Measurements from ENCODE around the gene MAML3. TPM values are rescaled to one million over a fixed set of nuclear protein-coding genes. Genes with fewer than 3 reads are reported as not detected.

The MAML3 gene
- total RNA-seq, 1 donor from 2014 or later = 8.1 TPM

DNA sequence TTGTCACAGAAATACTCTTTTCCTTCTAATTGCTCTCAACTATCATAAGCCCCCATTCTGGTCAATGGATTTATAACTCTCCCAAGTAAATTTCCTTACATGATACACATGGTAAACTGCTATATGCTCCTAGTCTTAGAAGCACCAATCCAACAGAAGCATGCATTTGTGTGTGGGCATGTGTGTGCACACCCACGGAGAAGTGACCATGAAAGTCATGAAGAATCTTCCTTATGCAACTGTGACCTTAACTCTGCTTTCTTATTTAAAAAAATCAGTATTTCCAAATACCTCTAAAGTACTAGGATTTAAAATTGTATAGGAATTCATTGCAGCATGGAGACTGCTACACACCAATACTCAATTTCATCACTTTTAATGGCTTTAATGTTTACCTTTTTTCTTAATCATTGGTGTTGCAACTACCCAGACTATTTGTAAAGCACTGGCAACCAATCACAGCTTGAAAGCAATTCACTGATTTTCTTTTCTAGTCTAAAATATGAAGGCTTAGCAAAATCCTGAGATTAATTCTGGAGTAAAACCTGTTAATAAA, 47.6 kb downstream of the MAML3 start:
- Histone ChIP-seq H3K79me2 (ENCODE audit: insufficient read depth, low read length) (no peaks in the 10 kb centered on the region), H3K4me1 (ENCODE audit: insufficient read depth, low read length) (peaks cover 17% of the 10 kb centered on the region), H3K27me3 (ENCODE audit: insufficient read depth, low read length) (no peaks in the 10 kb centered on the region), H3K9me3 (ENCODE audit: insufficient read depth, low read depth, low read length) (no peaks in the 10 kb centered on the region), H3K4me2 (ENCODE audit: low read length) (no peak overlapping the region), H3K9ac (ENCODE audit: low read length) (no peak overlapping the region), H2AFZ (ENCODE audit: low read depth, low read length) (no peak overlapping the region), H3K36me3 (ENCODE audit: insufficient read depth, low read length) (no peaks in the 10 kb centered on the region), H3K4me3 (ENCODE audit: insufficient read depth, low read depth, low read length) (no peak overlapping the region), H4K20me1 (ENCODE audit: insufficient read depth, low read length) (no peaks in the 10 kb centered on the region), H3K27ac (ENCODE audit: low read depth, low read length) (no peak overlapping the region)
- Mint-ChIP-seq H3K4me3 (ENCODE audit: unreplicated experiment) (no peak overlapping the region), H3K9me3 (ENCODE audit: unreplicated experiment) (peaks cover 2% of the 10 kb centered on the region), H3K27ac (ENCODE audit: unreplicated experiment) (no peak overlapping the region), H3K4me1 (ENCODE audit: low read depth, unreplicated experiment) (peaks cover 30% of the 10 kb centered on the region), H3K36me3 (ENCODE audit: low read depth, unreplicated experiment) (peaks cover 4% of the 10 kb centered on the region), H3K27me3 (ENCODE audit: low read depth, unreplicated experiment) (peaks cover 3% of the 10 kb centered on the region)
- TF ChIP-seq EZH2 (IDR thresholded peaks at IDR 0.05; ENCODE audit: insufficient read depth, low read length) = no peak
- TF ChIP-seq, protein P1, sequence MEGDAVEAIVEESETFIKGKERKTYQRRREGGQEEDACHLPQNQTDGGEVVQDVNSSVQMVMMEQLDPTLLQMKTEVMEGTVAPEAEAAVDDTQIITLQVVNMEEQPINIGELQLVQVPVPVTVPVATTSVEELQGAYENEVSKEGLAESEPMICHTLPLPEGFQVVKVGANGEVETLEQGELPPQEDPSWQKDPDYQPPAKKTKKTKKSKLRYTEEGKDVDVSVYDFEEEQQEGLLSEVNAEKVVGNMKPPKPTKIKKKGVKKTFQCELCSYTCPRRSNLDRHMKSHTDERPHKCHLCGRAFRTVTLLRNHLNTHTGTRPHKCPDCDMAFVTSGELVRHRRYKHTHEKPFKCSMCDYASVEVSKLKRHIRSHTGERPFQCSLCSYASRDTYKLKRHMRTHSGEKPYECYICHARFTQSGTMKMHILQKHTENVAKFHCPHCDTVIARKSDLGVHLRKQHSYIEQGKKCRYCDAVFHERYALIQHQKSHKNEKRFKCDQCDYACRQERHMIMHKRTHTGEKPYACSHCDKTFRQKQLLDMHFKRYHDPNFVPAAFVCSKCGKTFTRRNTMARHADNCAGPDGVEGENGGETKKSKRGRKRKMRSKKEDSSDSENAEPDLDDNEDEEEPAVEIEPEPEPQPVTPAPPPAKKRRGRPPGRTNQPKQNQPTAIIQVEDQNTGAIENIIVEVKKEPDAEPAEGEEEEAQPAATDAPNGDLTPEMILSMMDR (IDR thresholded peaks at IDR 0.05; ENCODE audit: insufficient read depth, low read depth, low read length) = no peak
- FAIRE-seq (no peak), DNase-seq (ENCODE audit: low read depth) (no peak)

GRCh38 chr4:140105436-140105835, 48.5 kb downstream of the MAML3 start:
- Histone ChIP-seq H3K9me3 (ENCODE audit: insufficient read depth, low read depth, low read length) (no peaks in the 10 kb centered on the region), H3K36me3 (ENCODE audit: insufficient read depth, low read length) (no peaks in the 10 kb centered on the region), H3K4me1 (ENCODE audit: insufficient read depth, low read length) (peaks cover 17% of the 10 kb centered on the region), H2AFZ (ENCODE audit: low read depth, low read length) (no peak overlapping the region), H3K27me3 (ENCODE audit: insufficient read depth, low read length) (no peaks in the 10 kb centered on the region), H3K79me2 (ENCODE audit: insufficient read depth, low read length) (no peaks in the 10 kb centered on the region), H4K20me1 (ENCODE audit: insufficient read depth, low read length) (no peaks in the 10 kb centered on the region), H3K27ac (ENCODE audit: low read depth, low read length) (no peak overlapping the region), H3K9ac (ENCODE audit: low read length) (no peak overlapping the region), H3K4me2 (ENCODE audit: low read length) (no peak overlapping the region), H3K4me3 (ENCODE audit: insufficient read depth, low read depth, low read length) (no peak overlapping the region)
- H3K36me3 Mint-ChIP-seq (ENCODE audit: low read depth, unreplicated experiment) = peaks cover 9% of the 10 kb centered on the region
- DNase-seq (ENCODE audit: low read depth) (no peak), FAIRE-seq (no peak)
- TF ChIP-seq, protein P1 (IDR thresholded peaks at IDR 0.05; ENCODE audit: insufficient read depth, low read depth, low read length) = no peak
- no peak for TF ChIP-seq EZH2 (IDR thresholded peaks at IDR 0.05; ENCODE audit: insufficient read depth, low read length)
- no peak overlapping the region for H3K4me3 Mint-ChIP-seq (ENCODE audit: unreplicated experiment)
- peaks cover 29% of the 10 kb centered on the region for H3K4me1 Mint-ChIP-seq (ENCODE audit: low read depth, unreplicated experiment)
- no peak overlapping the region for H3K27ac Mint-ChIP-seq (ENCODE audit: unreplicated experiment)
- H3K9me3 Mint-ChIP-seq (ENCODE audit: unreplicated experiment) = peaks cover 2% of the 10 kb centered on the region
- peaks cover 3% of the 10 kb centered on the region for H3K27me3 Mint-ChIP-seq (ENCODE audit: low read depth, unreplicated experiment)

DNA sequence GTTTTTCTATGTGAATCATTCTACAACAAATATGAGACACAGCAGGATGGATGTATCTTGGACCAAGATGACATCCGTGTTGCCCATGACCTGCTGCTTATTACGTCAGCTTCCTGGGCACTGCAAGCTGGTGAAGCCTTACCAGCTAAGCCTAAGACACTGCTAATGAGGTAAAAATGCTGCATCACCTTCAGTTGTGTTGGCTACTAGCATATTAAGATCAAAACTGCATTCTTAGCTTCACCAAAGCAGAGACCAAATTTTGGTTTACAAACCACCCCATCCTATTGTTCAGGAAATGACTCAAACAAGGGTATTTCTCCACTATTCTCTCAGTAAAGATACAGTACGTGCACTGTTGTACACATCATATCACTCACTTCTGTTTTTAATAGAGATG, 50.3 kb downstream of the MAML3 start:
- peak; percentile 59 for DNase-seq (ENCODE audit: low read depth)

More for the DNA sequence above, 50.3 kb downstream of the MAML3 start:
- Histone ChIP-seq H3K27me3 (ENCODE audit: insufficient read depth, low read length) (no peaks in the 10 kb centered on the region), H3K79me2 (ENCODE audit: insufficient read depth, low read length) (no peaks in the 10 kb centered on the region), H2AFZ (ENCODE audit: low read depth, low read length) (peak overlapping the region; percentile 44), H4K20me1 (ENCODE audit: insufficient read depth, low read length) (no peaks in the 10 kb centered on the region), H3K36me3 (ENCODE audit: insufficient read depth, low read length) (no peaks in the 10 kb centered on the region), H3K9ac (ENCODE audit: low read length) (peak overlapping the region; percentile 22), H3K4me2 (ENCODE audit: low read length) (peak overlapping the region; percentile 64), H3K4me1 (ENCODE audit: insufficient read depth, low read length) (peaks cover 31% of the 10 kb centered on the region), H3K27ac (ENCODE audit: low read depth, low read length) (peak overlapping the region; percentile 69), H3K4me3 (ENCODE audit: insufficient read depth, low read depth, low read length) (no peak overlapping the region), H3K9me3 (ENCODE audit: insufficient read depth, low read depth, low read length) (no peaks in the 10 kb centered on the region)
- H3K27me3 Mint-ChIP-seq (ENCODE audit: low read depth, unreplicated experiment) = peaks cover 3% of the 10 kb centered on the region
- peak; percentile 69 for FAIRE-seq
- peaks cover 2% of the 10 kb centered on the region for H3K9me3 Mint-ChIP-seq (ENCODE audit: unreplicated experiment)
- no peak overlapping the region for H3K4me3 Mint-ChIP-seq (ENCODE audit: unreplicated experiment)
- H3K27ac Mint-ChIP-seq (ENCODE audit: unreplicated experiment) = peak overlapping the region; percentile 55
- peaks cover 39% of the 10 kb centered on the region for H3K4me1 Mint-ChIP-seq (ENCODE audit: low read depth, unreplicated experiment)
- TF ChIP-seq, protein P1 (IDR thresholded peaks at IDR 0.05; ENCODE audit: insufficient read depth, low read depth, low read length) = no peak
- TF ChIP-seq EZH2 (IDR thresholded peaks at IDR 0.05; ENCODE audit: insufficient read depth, low read length) = no peak
- H3K36me3 Mint-ChIP-seq (ENCODE audit: low read depth, unreplicated experiment) = peaks cover 9% of the 10 kb centered on the region

Data from astrocyte (in vitro differentiated cells and primary cell).